SK-N-SH treated with all-trans-retinoic acid at 6 μM for 48 hours (cell line): ENCODE data around the gene GATA5.

ENCODE experiments used
- ARNTL ChIP-seq: fragments of 450-650 bp; formaldehyde crosslinking; IDR thresholded peaks from 2 replicates; pipeline ENCODE4 v1.5.0; 2020; ENCODE audit warnings: low read depth, mild to moderate bottlenecking, moderate library complexity, borderline replicate concordance
- BACH2 ChIP-seq: fragments of 250-450 bp; sonication (Bioruptor Pico); IDR thresholded peaks from 2 replicates; pipeline ENCODE4 v1.9.0; 2021; ENCODE audit warnings: mild to moderate bottlenecking, borderline replicate concordance
- CSDC2 ChIP-seq: fragments of 250-450 bp; sonication (Bioruptor Pico); IDR thresholded peaks from 2 replicates; pipeline ENCODE4 v1.5.0; 2020; ENCODE audit warnings: mild to moderate bottlenecking, moderate library complexity
- GLIS3 ChIP-seq: fragments of 250-450 bp; sonication (Bioruptor Pico); IDR thresholded peaks from 2 replicates; pipeline ENCODE4 v1.5.0; 2020; ENCODE audit warnings: mild to moderate bottlenecking, moderate library complexity
- ISL1 ChIP-seq: fragments of 250-450 bp; sonication (Bioruptor Pico); IDR thresholded peaks from 2 replicates; pipeline ENCODE4 v2.1.2; 2022; ENCODE audit warnings: mild to moderate bottlenecking, moderate library complexity
- SNAI2 ChIP-seq: fragments of 250-450 bp; sonication (Bioruptor Pico); IDR thresholded peaks from 2 replicates; pipeline ENCODE4 v1.5.0; 2020; ENCODE audit warnings: mild to moderate bottlenecking, moderate library complexity
- TOX ChIP-seq: fragments of 250-450 bp; sonication (Bioruptor Pico); IDR thresholded peaks from 2 replicates; pipeline ENCODE4 v1.8.0; 2021; ENCODE audit warnings: mild to moderate bottlenecking, moderate library complexity, borderline replicate concordance
- TSHZ2 ChIP-seq: fragments of 250-450 bp; sonication (Bioruptor Pico); IDR thresholded peaks from 2 replicates; pipeline ENCODE4 v1.5.0; 2020; ENCODE audit warnings: mild to moderate bottlenecking, moderate library complexity
- ZFP3 ChIP-seq: fragments of 250-450 bp; sonication (Bioruptor Pico); IDR thresholded peaks from 2 replicates; pipeline ENCODE4 v1.5.0; 2020; ENCODE audit warnings: mild to moderate bottlenecking, moderate library complexity
- ZFP30 ChIP-seq: fragments of 450-650 bp; formaldehyde crosslinking; IDR thresholded peaks from 2 replicates; pipeline ENCODE4 v1.5.0; 2022; ENCODE audit warnings: mild to moderate bottlenecking, moderate library complexity
- ZNF565 ChIP-seq: fragments of 450-650 bp; formaldehyde crosslinking; conservative IDR thresholded peaks from 2 replicates; pipeline ENCODE4 v1.5.0; 2020; ENCODE audit warnings: low read depth, mild to moderate bottlenecking, moderate library complexity
- ZNF70 ChIP-seq: fragments of 450-650 bp; formaldehyde crosslinking; IDR thresholded peaks from 2 replicates; pipeline ENCODE4 v1.5.0; 2020; ENCODE audit warnings: mild to moderate bottlenecking, moderate library complexity
- TF ChIP-seq, protein P1 (sequence below): fragments of 250-450 bp; sonication (Bioruptor Pico); IDR thresholded peaks from 2 replicates; pipeline ENCODE4 v1.8.0; 2021; ENCODE audit warnings: low read depth, mild to moderate bottlenecking, moderate library complexity, borderline replicate concordance

DNA sequence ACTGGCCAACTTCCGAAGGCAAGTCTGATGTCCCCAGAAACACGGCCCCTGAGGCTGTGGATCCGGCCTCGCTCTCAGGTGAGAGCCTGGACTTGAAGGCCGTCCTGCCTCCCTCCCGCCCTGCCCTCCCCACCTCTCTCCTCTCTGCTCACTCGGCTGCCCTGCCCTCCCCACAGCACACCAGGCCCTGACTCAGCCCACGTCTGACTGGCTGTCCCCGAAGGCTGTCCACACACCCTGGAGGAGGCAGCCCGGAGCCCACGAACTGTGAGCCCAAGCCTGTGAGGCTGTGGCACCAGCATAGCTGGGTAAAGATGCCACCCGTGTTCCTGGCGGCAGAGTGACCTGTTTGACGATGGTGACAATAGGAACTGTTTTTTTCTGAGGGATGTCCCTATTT, 16.3 kb downstream of the GATA5 start:
- TF ChIP-seq ZFP30 = no peak
- no peak for TF ChIP-seq ZNF565 (CRISPR knock-in tag)
- TF ChIP-seq ZFP3 (CRISPR knock-in tag) = no peak
- TF ChIP-seq ARNTL = no peak
- TF ChIP-seq GLIS3 = no peak
- no peak for TF ChIP-seq BACH2 (CRISPR knock-in tag)
- TF ChIP-seq, protein P1, sequence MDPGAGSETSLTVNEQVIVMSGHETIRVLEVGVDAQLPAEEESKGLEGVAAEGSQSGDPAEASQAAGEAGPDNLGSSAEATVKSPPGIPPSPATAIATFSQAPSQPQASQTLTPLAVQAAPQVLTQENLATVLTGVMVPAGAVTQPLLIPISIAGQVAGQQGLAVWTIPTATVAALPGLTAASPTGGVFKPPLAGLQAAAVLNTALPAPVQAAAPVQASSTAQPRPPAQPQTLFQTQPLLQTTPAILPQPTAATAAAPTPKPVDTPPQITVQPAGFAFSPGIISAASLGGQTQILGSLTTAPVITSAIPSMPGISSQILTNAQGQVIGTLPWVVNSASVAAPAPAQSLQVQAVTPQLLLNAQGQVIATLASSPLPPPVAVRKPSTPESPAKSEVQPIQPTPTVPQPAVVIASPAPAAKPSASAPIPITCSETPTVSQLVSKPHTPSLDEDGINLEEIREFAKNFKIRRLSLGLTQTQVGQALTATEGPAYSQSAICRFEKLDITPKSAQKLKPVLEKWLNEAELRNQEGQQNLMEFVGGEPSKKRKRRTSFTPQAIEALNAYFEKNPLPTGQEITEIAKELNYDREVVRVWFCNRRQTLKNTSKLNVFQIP (CRISPR knock-in tag) = no peak
- TF ChIP-seq TOX = no peak
- TF ChIP-seq ZNF70 = no peak
- TF ChIP-seq SNAI2 (CRISPR knock-in tag) = no peak
- TF ChIP-seq CSDC2 (CRISPR knock-in tag) = no peak
- no peak for TF ChIP-seq TSHZ2 (CRISPR knock-in tag)
- TF ChIP-seq ISL1 (CRISPR knock-in tag) = no peak
